HepG2 (cell line): Measurements from ENCODE around the gene CEP89. TPM values are rescaled to one million over a fixed set of nuclear protein-coding genes. Genes with fewer than 3 reads are reported as not detected.

Experiments used
- ATAC-seq: fragments of 200-7000 bp; cut with Tn5 transposase; 3 replicates; pipeline ENCODE4 v1.9.1; 2020; ENCODE audit warnings: mild to moderate bottlenecking, moderate library complexity
- BruUV-seq: library from RNA; stranded (reverse); fragments of 400-500 nt; replicated peaks from 2 replicates; lab custom pipeline; 2021; lab: Mats Ljungman, UMichigan
- CTCF ChIA-PET: fragments of 300-600 bp; formaldehyde crosslinking; extraction: SDS; loops from one replicate; lab custom pipeline; 2021; ENCODE audit warnings: low total read pairs, inconsistent platforms, low intra/inter-chr PET ratio; lab: Yijun Ruan, JAX
- POLR2A ChIA-PET: fragments of 350-600 bp; sonication (Branson Sonifier 250); formaldehyde crosslinking; loops from one replicate; lab custom pipeline; 2020; ENCODE audit warnings: antibody characterized with exemption, inconsistent platforms; lab: Yijun Ruan, JAX
- DNase-seq: peaks from one replicate; pipeline ENCODE4 v3.0.0-alpha.2; 2015; ENCODE audit warnings: low spot score
- FAIRE-seq: peaks from 3 replicates; lab custom pipeline; 2011; peaks lifted over from hg19 to GRCh38; lab: Jason Lieb, UNC
- H2AFZ ChIP-seq: one replicate; pipeline ENCODE4 v1.6.1; 2011; ENCODE audit warnings: low read length, inconsistent platforms
- H3K27ac ChIP-seq: fragments of 300-600 bp; 3 replicates; pipeline ENCODE4 v1.8.0; 2011; ENCODE audit warnings: mixed run types, mild to moderate bottlenecking, mixed read lengths, low read length, inconsistent platforms; ENCODE audit not compliant: insufficient read depth; ENCODE audit errors: extremely low read length
- H3K27me3 ChIP-seq, 2 experiments: fragments of 200-600 bp in 1 of 2; 2 replicates in 1 of 2; 3 replicates in 1 of 2; pipeline versions ENCODE4 v1.6.0 to v1.8.0; 2011; ENCODE audit warnings: low read length in 2 of 2, mild to moderate bottlenecking in 2 of 2, moderate library complexity in 2 of 2, inconsistent platforms in 1 of 2; ENCODE audit not compliant: insufficient read depth in 2 of 2, control insufficient read depth in 1 of 2
- H3K36me3 ChIP-seq, 2 experiments: fragments of 200-600 bp in 1 of 2; replicated peaks in 1 of 2; 2 replicates in 1 of 2; 3 replicates in 1 of 2; pipeline versions ENCODE4 v1.5.1 to v1.8.0; 2011; ENCODE audit warnings: low read length in 2 of 2, inconsistent platforms in 1 of 2; ENCODE audit not compliant: insufficient read depth in 2 of 2, control insufficient read depth in 1 of 2
- H3K4me1 ChIP-seq: 2 replicates; pipeline ENCODE4 v1.5.1; 2012; ENCODE audit warnings: low read length, inconsistent platforms; ENCODE audit not compliant: insufficient read depth
- H3K4me2 ChIP-seq: 2 replicates; pipeline ENCODE4 v1.6.0; 2011; ENCODE audit warnings: low read depth, low read length, inconsistent platforms
- H3K4me3 ChIP-seq, 3 experiments: fragments of 200-600 bp in 1 of 3; sonication (generic), shearing (Covaris generic) in 1 of 3; replicated peaks in 1 of 3; 2 replicates each; pipeline ENCODE4 v1.5.1; 2011 to 2016; ENCODE audit warnings: low read length in 3 of 3, inconsistent platforms in 2 of 3, low read depth in 2 of 3, mild to moderate bottlenecking in 2 of 3, control low read depth in 1 of 3, mixed read lengths in 1 of 3; ENCODE audit not compliant: insufficient read depth in 1 of 3
- H3K79me2 ChIP-seq: one replicate; pipeline ENCODE4 v1.6.1; 2011; ENCODE audit warnings: low read length, inconsistent platforms; ENCODE audit not compliant: insufficient read depth
- H3K9ac ChIP-seq: 2 replicates; pipeline ENCODE4 v1.6.0; 2011; ENCODE audit warnings: mild to moderate bottlenecking, low read depth, low read length, inconsistent platforms; ENCODE audit not compliant: insufficient read depth
- H3K9me3 ChIP-seq: 2 replicates; pipeline ENCODE4 v1.5.1; 2012; ENCODE audit warnings: mild to moderate bottlenecking, low read length
- H4K20me1 ChIP-seq: 2 replicates; pipeline ENCODE4 v1.6.0; 2011; ENCODE audit warnings: inconsistent platforms, mild to moderate bottlenecking, low read length, moderate library complexity; ENCODE audit not compliant: insufficient read depth
- CBX5 ChIP-seq: sonication (generic); formaldehyde crosslinking; IDR thresholded peaks from 2 replicates; pipeline ENCODE4 v1.4.0; 2020; ENCODE audit warnings: missing genetic modification reagents, borderline replicate concordance
- GLI4 ChIP-seq: sonication (generic); formaldehyde crosslinking; IDR thresholded peaks from 2 replicates; pipeline ENCODE4 v1.5.1; 2020; ENCODE audit warnings: missing genetic modification reagents, mild to moderate bottlenecking, moderate library complexity, borderline replicate concordance
- HNRNPH1 ChIP-seq: fragments of 200-400 bp; formaldehyde crosslinking; optimal IDR thresholded peaks from 2 replicates; pipeline ENCODE3; 2017; ENCODE audit warnings: mild to moderate bottlenecking, low read depth, low read length
- ISL2 ChIP-seq: sonication (generic); formaldehyde crosslinking; IDR thresholded peaks from 2 replicates; pipeline ENCODE4 v1.5.0; 2020; ENCODE audit warnings: missing genetic modification reagents
- MXD4 ChIP-seq: IDR thresholded peaks from 2 replicates; pipeline ENCODE4 v1.6.1; 2016; ENCODE audit warnings: mild to moderate bottlenecking, missing biosample characterization, missing genetic modification reagents
- NR1H2 ChIP-seq: sonication (generic); formaldehyde crosslinking; IDR thresholded peaks from 2 replicates; pipeline ENCODE4 v1.8.1; 2022; ENCODE audit warnings: low read depth, missing genetic modification reagents, borderline replicate concordance
- THAP7 ChIP-seq: sonication (generic); formaldehyde crosslinking; IDR thresholded peaks from 2 replicates; pipeline ENCODE4 v1.8.1; 2023; ENCODE audit warnings: mild to moderate bottlenecking, missing genetic modification reagents
- ZFP36 ChIP-seq: fragments of 150-350 bp; IDR thresholded peaks from 2 replicates; pipeline ENCODE4 v1.6.1; 2018; ENCODE audit warnings: borderline replicate concordance, low read length, low read depth; ENCODE audit not compliant: partially characterized antibody
- ZNF883 ChIP-seq: sonication (generic); formaldehyde crosslinking; IDR thresholded peaks from 2 replicates; pipeline ENCODE4 v1.5.1; 2020; ENCODE audit warnings: mild to moderate bottlenecking, missing genetic modification reagents; ENCODE audit errors: not compliant biosample characterization
- WGBS: methylation state at CpG from one replicate; pipeline ENCODE4 v1.1.6; 2017; ENCODE audit warnings: low lambda C conversion rate; 5-methylcytosine and 5-hydroxymethylcytosine counted together
- in situ Hi-C: cut with HindIII; loops from 2 replicates; pipeline ENCODE4 v1.10.0; 2017; ENCODE audit warnings: low pct_unique_long_range_greater_than_20kb; ENCODE audit not compliant: extremely low pct_ligation_motif_present
- intact Hi-C: fragments of 100-400 bp; cut with micrococcal nuclease; formaldehyde crosslinking; loops from one replicate; pipeline ENCODE4 v1.10.0; 2022; ENCODE audit not compliant: unreplicated experiment
- polyA plus RNA-seq, 8 experiments: library from polyadenylated mRNA; depleted of rRNA in 3 of 8; stranded (reverse) in 7 of 8; unstranded in 1 of 8; fragments of >200 nt; fragmentation: Illumina TruSeq in 4 of 8; extraction: Trizol in 4 of 8; gene quantifications; 2 replicates each; pipeline versions ENCODE4 v1.2.1 to v1.2.3, GENCODE V29; 2011 to 2016; ENCODE audit warnings: low read depth in 4 of 8, missing spikeins in 1 of 8, mixed read lengths in 1 of 8; ENCODE audit not compliant: insufficient read depth in 1 of 8
- total RNA-seq, 5 experiments: library from RNA; depleted of rRNA; stranded (reverse); fragments of >200 nt; fragmentation: Illumina TruSeq; extraction: Trizol; gene quantifications; 2 replicates each; pipeline ENCODE4 v1.2.3, GENCODE V29; 2016; ENCODE audit warnings: low read depth in 1 of 5

CEP89 gene
- total and polyA plus RNA-seq, 2 of the 13 experiments (the other 11 are each of a cell fraction or from before 2014, with no cell fraction given), result 7.2 to 10.9 TPM

GRCh38 chr19:32858559-32858958 lies 113.2 kb downstream of the CEP89 start:
- ChIA-PET CTCF (no interaction called here), POLR2A (no interaction called here)
- H4K20me1 ChIP-seq, result no peaks in the 10 kb centered on the region
- intact Hi-C loops (no loop called here), in situ Hi-C loops (no loop called here)
- peaks cover 0 to 9% of the 10 kb centered on the region in 2 experiments; a peak in 3 of 5 replicates for H3K36me3 ChIP-seq
- H3K79me2 ChIP-seq, result no peaks in the 10 kb centered on the region
- DNase-seq (no peak), ATAC-seq (no peak)
- no peaks in the 10 kb centered on the region for H3K9me3 ChIP-seq
- WGBS, result 95% methylated on average over 10 of the region's 10 CpGs
- no peak overlapping the region for H3K4me3 ChIP-seq
- BruUV-seq, result no TSS peak
- H3K9ac ChIP-seq, result no peak overlapping the region
- no peak overlapping the region for H2AFZ ChIP-seq
- H3K27me3 ChIP-seq, result no peaks in the 10 kb centered on the region
- no peak overlapping the region for H3K4me2 ChIP-seq
- no peaks in the 10 kb centered on the region for H3K4me1 ChIP-seq
- H3K27ac ChIP-seq, result no peak overlapping the region
- TF ChIP-seq MXD4 (CRISPR knock-in tag) (no peak), ISL2 (CRISPR knock-in tag) (no peak), NR1H2 (CRISPR knock-in tag) (no peak), HNRNPH1 (no peak), THAP7 (CRISPR knock-in tag) (no peak)
- TF ChIP-seq, all 625 proteins: peak for 0
- FAIRE-seq, result no peak

- no peak overlapping the region for H3K27ac ChIP-seq
- H3K4me3 ChIP-seq, result no peak overlapping the region
- in situ Hi-C loops, result no loop called here
- WGBS, result 88% methylated on average over 12 of the region's 13 CpGs
- no peak overlapping the region for H3K4me2 ChIP-seq
- no peaks in the 10 kb centered on the region for H3K79me2 ChIP-seq
- FAIRE-seq (no peak), ATAC-seq (no peak), DNase-seq (no peak)
- no TSS peak for BruUV-seq
- POLR2A ChIA-PET, result no interaction called here
- no peak overlapping the region for H3K9ac ChIP-seq
- CTCF ChIA-PET, result no interaction called here
- no peaks in the 10 kb centered on the region for H4K20me1 ChIP-seq
- H3K4me1 ChIP-seq, result no peaks in the 10 kb centered on the region
- H3K27me3 ChIP-seq, result no peaks in the 10 kb centered on the region
- TF ChIP-seq GLI4 (CRISPR knock-in tag) (no peak), CBX5 (CRISPR knock-in tag) (no peak), ZFP36 (no peak), ZNF883 (no peak)
- H3K36me3 ChIP-seq, result peaks cover 0 to 6% of the 10 kb centered on the region in 2 experiments; a peak in 3 of 5 replicates
- intact Hi-C loops, result no loop called here
- H3K9me3 ChIP-seq, result no peaks in the 10 kb centered on the region
- no peak overlapping the region for H2AFZ ChIP-seq
These were observed 113.6 kb downstream of the CEP89 start for GRCh38 chr19:32858155-32858554.
